ENCODE data around the gene NPEPL1. TPM values are rescaled to one million over a fixed set of nuclear protein-coding genes. Genes with fewer than 3 reads are reported as not detected.
"Not testable (repeated sequence)": the region's sequence is repeated elsewhere in the genome, so short reads cannot be mapped to it uniquely, and the experiment has no call there.

The NPEPL1 gene
- total RNA-seq, 2 donors from 2014 or later, result 12.8 to 21.6 TPM

GRCh38 chr20:58721951-58722778 lies 29.6 kb downstream of the NPEPL1 start:
- Mint-ChIP-seq H3K27ac (peak overlapping the region in 1 of 2 donors; percentile 77), H3K36me3 (peaks cover 0 to 6% of the 10 kb centered on the region in 2 donors), H3K9me3 (no peaks in the 10 kb centered on the region)
- ATAC-seq (no peak), DNase-seq (ENCODE audit: low spot score in 2 of 2) (no peak)

GRCh38 chr20:58722877-58723627 lies 30.5 kb downstream of the NPEPL1 start:
- no peak overlapping the region for H3K27ac Mint-ChIP-seq
- DNase-seq (ENCODE audit: low spot score in 2 of 2), result no peak
- ATAC-seq, result no peak

GRCh38 chr20:58723628-58723984 lies 31.0 kb downstream of the NPEPL1 start:
- DNase-seq (ENCODE audit: low spot score in 2 of 2) (no peak), ATAC-seq (no peak)
- Mint-ChIP-seq H3K9me3 (no peaks in the 10 kb centered on the region), H3K36me3 (peaks cover 0 to 6% of the 10 kb centered on the region in 2 donors), H3K27ac (no peak overlapping the region)

More at GRCh38 chr20:58722877-58723627, 30.5 kb downstream of the NPEPL1 start:
- Mint-ChIP-seq H3K9me3 (no peaks in the 10 kb centered on the region), H3K36me3 (peaks cover 0 to 6% of the 10 kb centered on the region in 2 donors)

GRCh38 chr20:58726156-58726555 lies 33.6 kb downstream of the NPEPL1 start:
- H3K36me3 Mint-ChIP-seq; H3K27ac Mint-ChIP-seq; DNase-seq (ENCODE audit: low spot score in 2 of 2); H3K9me3 Mint-ChIP-seq; ATAC-seq: not testable (repeated sequence)

GRCh38 chr20:58731192-58731591 lies 38.6 kb downstream of the NPEPL1 start:
- no peaks in the 10 kb centered on the region for H3K36me3 Mint-ChIP-seq
- H3K27ac Mint-ChIP-seq, result no peak overlapping the region
- H3K9me3 Mint-ChIP-seq, result no peaks in the 10 kb centered on the region
- no peak for DNase-seq (ENCODE audit: low spot score in 2 of 2)
- no peak for ATAC-seq

GRCh38 chr20:58737198-58737597 lies 44.6 kb downstream of the NPEPL1 start:
- H3K9me3 Mint-ChIP-seq, result no peaks in the 10 kb centered on the region
- ATAC-seq, result no peak
- no peak for DNase-seq (ENCODE audit: low spot score in 2 of 2)
- H3K27ac Mint-ChIP-seq, result no peak overlapping the region
- no peaks in the 10 kb centered on the region for H3K36me3 Mint-ChIP-seq

- ATAC-seq (no peak), DNase-seq (ENCODE audit: low spot score in 2 of 2) (no peak)
- Mint-ChIP-seq H3K36me3 (no peaks in the 10 kb centered on the region), H3K9me3 (no peaks in the 10 kb centered on the region), H3K27ac (no peak overlapping the region)
Observed at GRCh38 chr20:58740356-58741308, 48.0 kb downstream of the NPEPL1 start.

- Mint-ChIP-seq H3K9me3 (no peaks in the 10 kb centered on the region), H3K27ac (no peak overlapping the region), H3K36me3 (no peaks in the 10 kb centered on the region)
- ATAC-seq, result no peak
- DNase-seq (ENCODE audit: low spot score in 2 of 2), result no peak
Observed at GRCh38 chr20:58741384-58741783, 48.8 kb downstream of the NPEPL1 start.

GRCh38 chr20:58742668-58743566 lies 50.3 kb downstream of the NPEPL1 start:
- DNase-seq (ENCODE audit: low spot score in 2 of 2), result no peak
- no peak overlapping the region for H3K27ac Mint-ChIP-seq
- ATAC-seq, result no peak
- no peaks in the 10 kb centered on the region for H3K36me3 Mint-ChIP-seq
- H3K9me3 Mint-ChIP-seq, result no peaks in the 10 kb centered on the region

GRCh38 chr20:58743929-58744534 lies 51.4 kb downstream of the NPEPL1 start:
- ATAC-seq, result no peak
- H3K36me3 Mint-ChIP-seq, result no peaks in the 10 kb centered on the region
- no peak overlapping the region for H3K27ac Mint-ChIP-seq
- H3K9me3 Mint-ChIP-seq, result no peaks in the 10 kb centered on the region
- no peak for DNase-seq (ENCODE audit: low spot score in 2 of 2)

- Mint-ChIP-seq H3K27ac (no peak overlapping the region), H3K9me3 (no peaks in the 10 kb centered on the region), H3K36me3 (no peaks in the 10 kb centered on the region)
- DNase-seq (ENCODE audit: low spot score in 2 of 2) (no peak), ATAC-seq (no peak)
Observed at GRCh38 chr20:58744836-58745235, 52.2 kb downstream of the NPEPL1 start.

- no peaks in the 10 kb centered on the region for H3K9me3 Mint-ChIP-seq
- no peak for DNase-seq (ENCODE audit: low spot score in 2 of 2)
- H3K36me3 Mint-ChIP-seq, result no peaks in the 10 kb centered on the region
- ATAC-seq, result no peak
- H3K27ac Mint-ChIP-seq, result no peak overlapping the region
Observed at GRCh38 chr20:58745391-58745790, 52.8 kb downstream of the NPEPL1 start.

- no peaks in the 10 kb centered on the region for H3K36me3 Mint-ChIP-seq
- DNase-seq (ENCODE audit: low spot score in 2 of 2) (no peak), ATAC-seq (no peak)
- H3K9me3 Mint-ChIP-seq, result no peaks in the 10 kb centered on the region
- H3K27ac Mint-ChIP-seq, result no peak overlapping the region
Observed at GRCh38 chr20:58746620-58747019, 54.0 kb downstream of the NPEPL1 start.

GRCh38 chr20:58747211-58747610 lies 54.6 kb downstream of the NPEPL1 start:
- DNase-seq (ENCODE audit: low spot score in 2 of 2) (no peak), ATAC-seq (no peak)
- H3K27ac Mint-ChIP-seq, result no peak overlapping the region
- H3K36me3 Mint-ChIP-seq, result no peaks in the 10 kb centered on the region
- no peaks in the 10 kb centered on the region for H3K9me3 Mint-ChIP-seq

- ATAC-seq (no peak), DNase-seq (ENCODE audit: low spot score in 2 of 2) (no peak)
- Mint-ChIP-seq H3K27ac (no peak overlapping the region), H3K36me3 (no peaks in the 10 kb centered on the region), H3K9me3 (no peaks in the 10 kb centered on the region)
Observed at GRCh38 chr20:58748618-58749017, 56.0 kb downstream of the NPEPL1 start.
